Endothelial cell of umbilical vein (primary cell): Measurements from ENCODE around the gene BAZ1A. TPM values are rescaled to one million over a fixed set of nuclear protein-coding genes. Genes with fewer than 3 reads are reported as not detected.

Experiments used
- BruUV-seq: library from RNA; stranded (reverse); fragments of 400-500 nt; replicated peaks from 2 replicates; lab custom pipeline; 2021; lab: Mats Ljungman, UMichigan
- CTCF ChIA-PET: fragments of 300-600, 350-600 bp; sonication (Branson Sonifier 250); formaldehyde crosslinking; loops from one replicate; lab custom pipeline; 2021; ENCODE audit warnings: antibody characterized with exemption, inconsistent platforms; lab: Charles Lee
- POLR2A ChIA-PET: fragments of 300-600, 350-600 bp; sonication (Branson Sonifier 250); formaldehyde crosslinking; loops from one replicate; lab custom pipeline; 2021; ENCODE audit warnings: antibody characterized with exemption, inconsistent platforms; lab: Charles Lee
- DNase-seq: peaks from one replicate; pipeline ENCODE4 v3.0.0-alpha.2; 2011; ENCODE audit warnings: low read depth, low spot score
- FAIRE-seq: peaks from 2 replicates; lab custom pipeline; 2011; peaks lifted over from hg19 to GRCh38; lab: Jason Lieb, UNC
- H2AFZ ChIP-seq: 2 replicates; pipeline ENCODE4 v1.6.0; 2012; ENCODE audit warnings: low read depth, low read length, control low read depth, inconsistent platforms
- H3K27ac ChIP-seq: 2 replicates; pipeline ENCODE4 v1.5.1; 2011; ENCODE audit warnings: low read depth, mild to moderate bottlenecking, control low read depth, low read length, moderate library complexity; ENCODE audit not compliant: insufficient read depth
- H3K27me3 ChIP-seq, 2 experiments: 2 replicates each; pipeline versions ENCODE4 v1.6.0 to v1.6.1; 2011; ENCODE audit warnings: low read length in 2 of 2, mixed read lengths in 1 of 2; ENCODE audit not compliant: control insufficient read depth in 2 of 2, insufficient read depth in 2 of 2
- H3K36me3 ChIP-seq, 2 experiments: 2 replicates in 1 of 2; 3 replicates in 1 of 2; pipeline ENCODE4 v1.5.1; 2011; ENCODE audit warnings: low read length in 2 of 2, mild to moderate bottlenecking in 1 of 2, moderate library complexity in 1 of 2; ENCODE audit not compliant: control insufficient read depth in 2 of 2, insufficient read depth in 2 of 2; ENCODE audit errors: extremely low read depth in 1 of 2
- H3K4me1 ChIP-seq: 3 replicates; pipeline ENCODE4 v1.5.1; 2011; ENCODE audit warnings: mild to moderate bottlenecking, low read length; ENCODE audit not compliant: control insufficient read depth, insufficient read depth; ENCODE audit errors: extremely low read depth
- H3K4me2 ChIP-seq: 2 replicates; pipeline ENCODE4 v1.6.1; 2011; ENCODE audit warnings: low read length, control low read depth, mixed read lengths; ENCODE audit not compliant: insufficient read depth
- H3K4me3 ChIP-seq, 3 experiments: fragments of 200-600 bp in 1 of 3; sonication (generic), shearing (Covaris generic) in 1 of 3; replicated peaks in 1 of 3; 2 replicates each; pipeline ENCODE4 v1.5.1; 2011 to 2016; ENCODE audit warnings: control low read depth in 3 of 3, low read length in 3 of 3, mild to moderate bottlenecking in 2 of 3, inconsistent platforms in 1 of 3, low read depth in 1 of 3, moderate library complexity in 1 of 3; ENCODE audit not compliant: insufficient read depth in 1 of 3
- H3K79me2 ChIP-seq: 2 replicates; pipeline ENCODE4 v1.6.0; 2012; ENCODE audit warnings: low read length, inconsistent platforms; ENCODE audit not compliant: control insufficient read depth, insufficient read depth
- H3K9ac ChIP-seq: replicated peaks from 2 replicates; pipeline ENCODE3; 2011; ENCODE audit warnings: low read length, control low read depth; ENCODE audit not compliant: insufficient read depth; ENCODE audit errors: extremely low read depth
- H3K9me1 ChIP-seq: replicated peaks from 3 replicates; pipeline ENCODE4 v1.6.0; 2011; ENCODE audit warnings: mild to moderate bottlenecking, low read length; ENCODE audit not compliant: control insufficient read depth, insufficient read depth; ENCODE audit errors: extremely low read depth
- H3K9me3 ChIP-seq: replicated peaks from 2 replicates; pipeline ENCODE4 v1.5.1; 2012; ENCODE audit warnings: low read length, inconsistent platforms; ENCODE audit not compliant: control insufficient read depth, insufficient read depth
- H4K20me1 ChIP-seq: replicated peaks from 2 replicates; pipeline ENCODE3; 2011; ENCODE audit warnings: mild to moderate bottlenecking, low read length; ENCODE audit not compliant: control insufficient read depth, insufficient read depth; ENCODE audit errors: extremely low read depth
- CTCF ChIP-seq, 2 donors: IDR thresholded peaks; 1 replicate in 1 of 2; 2 replicates in 1 of 2; pipeline ENCODE4 v1.5.1; 2011; ENCODE audit warnings: low read length in 2 of 2, mild to moderate bottlenecking in 2 of 2, moderate library complexity in 2 of 2, control low read depth in 1 of 2, inconsistent platforms in 1 of 2, low read depth in 1 of 2; ENCODE audit not compliant: insufficient read depth in 1 of 2; ENCODE audit errors: extremely low read depth in 1 of 2
- EZH2 ChIP-seq: IDR thresholded peaks from 2 replicates; pipeline ENCODE4 v1.6.1; 2012; ENCODE audit warnings: borderline replicate concordance, low read depth, mild to moderate bottlenecking, moderate library complexity, low read length, inconsistent platforms; ENCODE audit not compliant: severe bottlenecking
- FOS ChIP-seq: IDR thresholded peaks from 2 replicates; pipeline ENCODE4 v1.6.1; 2011; ENCODE audit warnings: mild to moderate bottlenecking, low read length, moderate library complexity, borderline replicate concordance; ENCODE audit not compliant: insufficient read depth
- GATA2 ChIP-seq: IDR thresholded peaks from 2 replicates; pipeline ENCODE4 v1.7.0; 2011; ENCODE audit warnings: low read depth, mild to moderate bottlenecking, moderate library complexity, mixed read lengths, low read length; ENCODE audit not compliant: insufficient read length, insufficient read depth
- JUN ChIP-seq: IDR thresholded peaks from 2 replicates; pipeline ENCODE4 v1.6.1; 2011; ENCODE audit warnings: borderline replicate concordance, low read depth; ENCODE audit not compliant: insufficient read length, insufficient read depth
- MAX ChIP-seq: IDR thresholded peaks from 2 replicates; pipeline ENCODE4 v1.6.1; 2011; ENCODE audit not compliant: insufficient read depth, insufficient read length
- MYC ChIP-seq: IDR thresholded peaks from one replicate; pipeline ENCODE4 v1.6.1; 2011; ENCODE audit warnings: mild to moderate bottlenecking, low read depth, low read length
- POLR2A ChIP-seq: IDR thresholded peaks from 2 replicates; pipeline ENCODE4 v1.6.1; 2012; ENCODE audit warnings: low read depth, mild to moderate bottlenecking, control low read depth, low read length
- POLR2AphosphoS5 ChIP-seq: IDR thresholded peaks from 2 replicates; pipeline ENCODE4 v1.6.1; 2012; ENCODE audit warnings: low read depth, mild to moderate bottlenecking, control low read depth, low read length, moderate library complexity; ENCODE audit not compliant: insufficient read depth
- dilution Hi-C: fragments of 300-500 bp; cut with MboI; formaldehyde crosslinking; loops from one replicate; pipeline ENCODE4 v1.15.0; 2019; ENCODE audit warnings: low sequenced_read_pairs; ENCODE audit not compliant: extremely low pct_ligation_motif_present
- intact Hi-C: fragments of 100-400 bp; cut with micrococcal nuclease; formaldehyde crosslinking; loops from one replicate; pipeline ENCODE4 v1.10.0; 2022
- polyA plus RNA-seq, 4 experiments: library from polyadenylated mRNA; depleted of rRNA in 3 of 4; stranded (reverse) in 3 of 4; unstranded in 1 of 4; fragments of >200 nt; gene quantifications; 2 replicates each; pipeline versions ENCODE4 v1.2.1 to v1.2.3, GENCODE V29; 2011 to 2012; ENCODE audit warnings: missing spikeins in 1 of 4
- total RNA-seq: library from RNA; stranded (reverse); gene quantifications from 2 replicates; pipeline ENCODE4 v1.2.3, GENCODE V29; 2021

The BAZ1A gene
- total and polyA plus RNA-seq, 2 donors (not counting 3 experiments of a cell fraction or from before 2014, with no cell fraction given) = 15.2 to 52.1 TPM

- BruUV-seq = no TSS peak
- no peaks in the 10 kb centered on the region for H3K27me3 ChIP-seq
- dilution Hi-C loops (no loop called here), intact Hi-C loops (loop anchor here (1.0 kb wide), 1 partner anchor 52 kb away; no protein-coding TSS in a partner anchor)
- no peaks in the 10 kb centered on the region for H3K36me3 ChIP-seq
- H3K9me3 ChIP-seq = no peaks in the 10 kb centered on the region
- H3K4me1 ChIP-seq = no peaks in the 10 kb centered on the region
- H3K9ac ChIP-seq = no peak overlapping the region
- DNase-seq (no peak), FAIRE-seq (no peak)
- H3K4me2 ChIP-seq = no peak overlapping the region
- H3K9me1 ChIP-seq = no peaks in the 10 kb centered on the region
- no peak overlapping the region for H2AFZ ChIP-seq
- no peaks in the 10 kb centered on the region for H4K20me1 ChIP-seq
- CTCF ChIA-PET = interaction anchor here (4.0 to 4.2 kb wide), 2 partner anchors 23 to 52 kb away, joined by 40 to 100 read pairs; no protein-coding TSS in a partner anchor
- H3K79me2 ChIP-seq = no peaks in the 10 kb centered on the region
- POLR2A ChIA-PET = no interaction called here
- H3K4me3 ChIP-seq = no peak overlapping the region
- TF ChIP-seq FOS (no peak), POLR2AphosphoS5 (no peak), POLR2A (no peak), JUN (no peak), EZH2 (no peak), MAX (no peak), GATA2 (no peak), MYC (no peak), CTCF (IDR thresholded peaks at IDR 0.05; ENCODE audit: extremely low read depth in 1 of 2, insufficient read depth in 1 of 2, low read depth in 1 of 2, low read length in 2 of 2) (no peak)
- no peak overlapping the region for H3K27ac ChIP-seq
Measured at GRCh38 chr14:34723867-34724266, 151.3 kb downstream of the BAZ1A start.
